HL-60 (cell line): Measurements from ENCODE around the gene RDH16.
"Not testable (repeated sequence)": the region's sequence is repeated elsewhere in the genome, so short reads cannot be mapped to it uniquely, and the experiment has no call there.

ENCODE experiments used
- DNase-seq, 2 experiments: peaks; one replicate each; pipeline ENCODE4 v3.0.0-alpha.2; 2010 to 2020; ENCODE audit warnings: low read depth in 1 of 2, low spot score in 1 of 2
- H3K27ac ChIP-seq: fragments of 250-450 bp; sonication (Bioruptor Pico); replicated peaks from 2 replicates; pipeline ENCODE4 v1.5.1; 2020; ENCODE audit warnings: mild to moderate bottlenecking, moderate library complexity
- H3K27me3 ChIP-seq: fragments of 250-450 bp; sonication (Bioruptor Pico); 2 replicates; pipeline ENCODE4 v1.5.1; 2021; ENCODE audit warnings: mild to moderate bottlenecking, moderate library complexity; ENCODE audit not compliant: insufficient read depth, poor library complexity, severe bottlenecking
- H3K4me3 ChIP-seq: replicated peaks from 2 replicates; pipeline ENCODE4 v1.5.1; 2011; ENCODE audit warnings: mild to moderate bottlenecking, control low read depth, low read length; ENCODE audit not compliant: insufficient read depth
- CTCF ChIP-seq: IDR thresholded peaks from one replicate; pipeline ENCODE4 v1.5.1; 2011; ENCODE audit warnings: low read length, control low read depth, inconsistent platforms; ENCODE audit not compliant: insufficient read depth
- GABPA ChIP-seq: IDR thresholded peaks from 2 replicates; pipeline ENCODE4 v1.6.1; 2012; ENCODE audit warnings: low read depth
- POLR2AphosphoS5 ChIP-seq: IDR thresholded peaks from 2 replicates; pipeline ENCODE4 v1.6.1; 2012; ENCODE audit warnings: low read depth
- REST ChIP-seq: IDR thresholded peaks from 2 replicates; pipeline ENCODE4 v1.6.1; 2012; ENCODE audit warnings: low read depth; ENCODE audit not compliant: insufficient replicate concordance
- SPI1 ChIP-seq: IDR thresholded peaks from 2 replicates; pipeline ENCODE4 v1.6.1; 2012; ENCODE audit warnings: low read depth, mild to moderate bottlenecking, borderline replicate concordance

RDH16 gene

GRCh38 chr12:56983386-56983785 is 26.0 kb upstream of the RDH16 start:
- Histone ChIP-seq H3K4me3 (no peak overlapping the region), H3K27me3 (no peaks in the 10 kb centered on the region), H3K27ac (no peak overlapping the region)
- no peak for TF ChIP-seq GABPA
- TF ChIP-seq SPI1 = no peak
- TF ChIP-seq CTCF = no peak
- no peak for TF ChIP-seq POLR2AphosphoS5
- DNase-seq = no peak

- not testable (repeated sequence) for DNase-seq, H3K27ac ChIP-seq
Measured at GRCh38 chr12:56982578-56983236, 25.3 kb upstream of the RDH16 start.

GRCh38 chr12:56980941-56981530 is 23.6 kb upstream of the RDH16 start:
- TF ChIP-seq POLR2AphosphoS5 = no peak
- no peak for TF ChIP-seq CTCF
- no peak for TF ChIP-seq SPI1
- TF ChIP-seq REST = no peak
- no peak for TF ChIP-seq GABPA
- Histone ChIP-seq H3K4me3 (no peak overlapping the region), H3K27me3 (no peaks in the 10 kb centered on the region), H3K27ac (no peak overlapping the region)
- no peak for DNase-seq

More at GRCh38 chr12:56982578-56983236, 25.3 kb upstream of the RDH16 start:
- not testable (repeated sequence) for H3K4me3 ChIP-seq, H3K27me3 ChIP-seq

- TF ChIP-seq CTCF (no peak), GABPA (no peak), POLR2AphosphoS5 (no peak), REST (no peak), SPI1 (no peak)
- no peak for DNase-seq
- H3K4me3 ChIP-seq = no peak overlapping the region
- no peaks in the 10 kb centered on the region for H3K27me3 ChIP-seq
- H3K27ac ChIP-seq = no peak overlapping the region
Measured at GRCh38 chr12:56980268-56980667, 22.9 kb upstream of the RDH16 start.
